Measurements from ENCODE around the gene SCAMP5.

- TF ChIP-seq POLR2A (IDR thresholded peaks at IDR 0.05) (no peak), CTCF (IDR thresholded peaks at IDR 0.05) (no peak), POLR2AphosphoS5 (IDR thresholded peaks at IDR 0.05) (no peak)
Observed at GRCh38 chr15:74954515-74954914, 40.8 kb upstream of the SCAMP5 start.
